Activated B cell treated with CpG ODN at 0.5 μM for 24 hours (primary cell): ENCODE measurements around the gene LPCAT2. TPM values are rescaled to one million over a fixed set of nuclear protein-coding genes. Genes with fewer than 3 reads are reported as not detected.

Experiments used
- ATAC-seq: fragments of 200-7000 bp; cut with Tn5 transposase; one replicate; pipeline ENCODE4 v1.10.0; 2021; ENCODE audit warnings: low read depth, mild to moderate bottlenecking, moderate library complexity
- CTCF ChIA-PET: fragments of 350-600 bp; sonication (Branson Sonifier 250); formaldehyde crosslinking; loops from one replicate; lab custom pipeline; 2021; ENCODE audit warnings: antibody characterized with exemption; lab: Charles Lee
- POLR2A ChIA-PET: fragments of 350-600 bp; sonication (Branson Sonifier 250); formaldehyde crosslinking; loops from one replicate; lab custom pipeline; 2021; ENCODE audit warnings: antibody characterized with exemption; lab: Charles Lee
- DNase-seq: peaks from one replicate; pipeline ENCODE4 v3.0.0; 2022
- H3K27ac Mint-ChIP-seq: one replicate; pipeline ENCODE4 v1.8.0; 2020; ENCODE audit warnings: mixed read lengths
- H3K27me3 Mint-ChIP-seq: one replicate; pipeline ENCODE4 v1.8.0; 2021; ENCODE audit warnings: mixed read lengths
- H3K36me3 Mint-ChIP-seq: one replicate; pipeline ENCODE4 v1.8.0; 2021; ENCODE audit warnings: low read depth, mixed read lengths
- H3K4me1 Mint-ChIP-seq: one replicate; pipeline ENCODE4 v1.8.0; 2021; ENCODE audit warnings: mixed read lengths
- H3K4me3 Mint-ChIP-seq: one replicate; pipeline ENCODE4 v1.8.0; 2020; ENCODE audit warnings: mild to moderate bottlenecking, mixed read lengths
- H3K9me3 Mint-ChIP-seq: one replicate; pipeline ENCODE4 v1.8.0; 2020; ENCODE audit warnings: mixed read lengths
- intact Hi-C: fragments of 100-400 bp; cut with micrococcal nuclease; formaldehyde crosslinking; loops from one replicate; pipeline ENCODE4 v1.15.1; 2024
- total RNA-seq: library from RNA; stranded (reverse); gene quantifications from 2 replicates; pipeline ENCODE4 v1.2.3, GENCODE V29; 2022
- TF ChIP-seq, protein P1 (sequence below): fragments of 200-600 bp; IDR thresholded peaks from one replicate; pipeline ENCODE4 v1.8.0; 2022; ENCODE audit warnings: antibody characterized with exemption, mild to moderate bottlenecking

The LPCAT2 gene
- total RNA-seq, 1 donor from 2014 or later: 0.04 TPM

DNA sequence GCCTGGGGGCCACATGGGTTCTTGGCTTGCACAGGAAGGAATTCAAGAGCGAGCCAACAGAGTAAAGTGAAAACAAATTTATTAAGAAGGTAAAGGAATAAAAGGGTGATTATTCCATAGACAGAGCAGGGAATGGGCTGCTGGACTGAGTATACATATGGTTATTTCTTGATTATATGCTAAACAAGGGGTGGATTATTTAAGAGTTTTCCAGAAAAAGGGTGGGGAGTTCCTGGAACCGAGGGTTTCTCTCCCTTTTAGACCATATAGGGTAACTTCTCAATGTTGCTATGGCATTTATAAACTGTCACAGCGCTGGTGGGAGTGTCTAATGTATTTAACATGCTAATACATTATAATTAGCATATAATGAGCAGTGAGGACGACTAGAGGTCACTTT, 27.8 kb upstream of the LPCAT2 start:
- CTCF ChIA-PET: no interaction called here
- Mint-ChIP-seq H3K4me1 (no peaks in the 10 kb centered on the region), H3K36me3 (no peaks in the 10 kb centered on the region), H3K27ac (no peak overlapping the region), H3K9me3 (no peaks in the 10 kb centered on the region), H3K27me3 (peaks cover 34% of the 10 kb centered on the region), H3K4me3 (no peak overlapping the region)
- TF ChIP-seq, protein P1, sequence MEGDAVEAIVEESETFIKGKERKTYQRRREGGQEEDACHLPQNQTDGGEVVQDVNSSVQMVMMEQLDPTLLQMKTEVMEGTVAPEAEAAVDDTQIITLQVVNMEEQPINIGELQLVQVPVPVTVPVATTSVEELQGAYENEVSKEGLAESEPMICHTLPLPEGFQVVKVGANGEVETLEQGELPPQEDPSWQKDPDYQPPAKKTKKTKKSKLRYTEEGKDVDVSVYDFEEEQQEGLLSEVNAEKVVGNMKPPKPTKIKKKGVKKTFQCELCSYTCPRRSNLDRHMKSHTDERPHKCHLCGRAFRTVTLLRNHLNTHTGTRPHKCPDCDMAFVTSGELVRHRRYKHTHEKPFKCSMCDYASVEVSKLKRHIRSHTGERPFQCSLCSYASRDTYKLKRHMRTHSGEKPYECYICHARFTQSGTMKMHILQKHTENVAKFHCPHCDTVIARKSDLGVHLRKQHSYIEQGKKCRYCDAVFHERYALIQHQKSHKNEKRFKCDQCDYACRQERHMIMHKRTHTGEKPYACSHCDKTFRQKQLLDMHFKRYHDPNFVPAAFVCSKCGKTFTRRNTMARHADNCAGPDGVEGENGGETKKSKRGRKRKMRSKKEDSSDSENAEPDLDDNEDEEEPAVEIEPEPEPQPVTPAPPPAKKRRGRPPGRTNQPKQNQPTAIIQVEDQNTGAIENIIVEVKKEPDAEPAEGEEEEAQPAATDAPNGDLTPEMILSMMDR: no peak
- intact Hi-C loops: no loop called here
- no peak for ATAC-seq
- DNase-seq: no peak
- POLR2A ChIA-PET: no interaction called here

DNA sequence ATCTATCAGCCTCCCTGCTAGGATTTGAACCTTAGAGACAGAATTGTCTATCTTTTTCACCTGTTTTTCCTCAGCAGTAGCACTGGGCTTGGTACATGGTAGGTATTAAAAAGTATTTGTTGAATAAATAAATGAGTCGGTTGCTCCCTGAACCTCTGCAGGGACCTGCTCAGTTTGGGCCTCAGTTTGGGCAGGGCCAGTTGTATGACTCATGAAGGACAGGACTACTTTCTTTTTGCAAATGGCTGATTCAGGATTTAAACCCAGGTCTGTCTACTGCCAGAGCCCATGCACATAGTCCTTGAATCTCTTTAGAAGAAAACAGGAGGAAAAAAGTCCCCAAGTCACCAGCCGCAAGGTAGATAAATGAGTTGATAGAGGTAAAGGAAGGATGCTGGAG, 26.8 kb upstream of the LPCAT2 start:
- POLR2A ChIA-PET: no interaction called here
- intact Hi-C loops: no loop called here
- CTCF ChIA-PET: no interaction called here
- Mint-ChIP-seq H3K27ac (no peak overlapping the region), H3K27me3 (peaks cover 29% of the 10 kb centered on the region), H3K4me3 (no peak overlapping the region), H3K36me3 (no peaks in the 10 kb centered on the region), H3K9me3 (no peaks in the 10 kb centered on the region), H3K4me1 (no peaks in the 10 kb centered on the region)
- DNase-seq (no peak), ATAC-seq (no peak)
- TF ChIP-seq, protein P1: no peak

DNA sequence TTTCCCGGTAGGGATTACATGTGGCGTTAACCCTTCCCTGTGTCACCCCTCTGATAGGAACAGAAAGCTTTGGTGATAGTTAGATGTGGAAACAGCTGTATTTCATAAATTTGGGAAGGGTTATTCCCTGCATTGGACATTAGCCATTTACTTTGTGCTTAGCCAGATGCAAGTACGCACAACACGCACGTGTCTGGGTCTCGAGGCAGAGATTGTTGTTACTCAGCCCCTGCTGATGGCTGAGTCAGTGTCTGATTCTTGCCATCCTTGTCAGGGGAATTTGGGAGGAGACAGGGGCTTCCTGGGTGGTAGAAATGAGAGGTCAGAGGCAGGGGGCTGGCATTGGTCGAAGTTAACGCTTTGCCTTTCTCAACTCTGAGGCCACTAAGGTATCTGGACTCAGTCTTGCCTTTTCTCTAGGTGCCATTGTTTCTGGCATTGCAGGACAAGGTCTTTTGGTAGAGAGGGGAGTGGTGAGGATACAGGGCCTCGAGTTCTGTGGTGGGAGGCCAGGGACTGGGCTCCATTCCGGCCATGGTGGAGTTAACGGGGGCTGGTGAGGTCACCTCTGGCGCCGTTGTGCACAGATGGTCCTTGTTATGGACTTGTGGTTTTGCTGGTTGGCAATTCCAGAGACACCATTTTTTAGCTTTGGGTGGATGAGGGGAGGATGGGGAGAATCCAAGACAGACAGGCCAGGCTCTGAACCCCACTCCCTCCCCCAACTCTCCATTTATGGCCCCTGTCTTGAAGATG, 21.6 kb upstream of the LPCAT2 start:
- DNase-seq (no peak), ATAC-seq (no peak)
- Mint-ChIP-seq H3K27me3 (no peaks in the 10 kb centered on the region), H3K4me1 (no peaks in the 10 kb centered on the region), H3K27ac (no peak overlapping the region), H3K4me3 (no peak overlapping the region), H3K9me3 (no peaks in the 10 kb centered on the region), H3K36me3 (no peaks in the 10 kb centered on the region)
- ChIA-PET POLR2A (no interaction called here), CTCF (interaction anchor here (0.7 kb wide), 1 partner anchor 15 kb away, joined by 3 read pairs; no protein-coding TSS in a partner anchor)
- TF ChIP-seq, protein P1: no peak
- intact Hi-C loops: no loop called here

DNA sequence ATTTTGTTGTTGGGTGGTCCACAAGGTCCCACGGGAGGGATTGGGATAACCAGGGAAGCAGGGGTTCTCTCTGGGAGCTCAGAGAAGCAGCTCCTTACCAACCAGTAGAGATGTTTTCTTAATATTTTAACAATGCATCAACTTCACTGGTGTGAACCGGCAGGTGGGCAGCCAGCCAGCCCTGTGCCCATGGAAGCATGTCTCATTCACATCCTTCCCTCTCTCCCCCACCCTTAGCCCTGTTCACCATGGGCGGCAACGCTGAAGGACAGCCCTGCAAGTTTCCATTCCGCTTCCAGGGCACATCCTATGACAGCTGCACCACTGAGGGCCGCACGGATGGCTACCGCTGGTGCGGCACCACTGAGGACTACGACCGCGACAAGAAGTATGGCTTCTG, 20.6 kb upstream of the LPCAT2 start:
- CTCF ChIA-PET: no interaction called here
- intact Hi-C loops: no loop called here
- POLR2A ChIA-PET: no interaction called here

More for the DNA sequence above, 20.6 kb upstream of the LPCAT2 start:
- H3K9me3 Mint-ChIP-seq: no peaks in the 10 kb centered on the region
- H3K27ac Mint-ChIP-seq: no peak overlapping the region
- ATAC-seq (no peak), DNase-seq (no peak)
- H3K4me3 Mint-ChIP-seq: no peak overlapping the region
- no peaks in the 10 kb centered on the region for H3K27me3 Mint-ChIP-seq
- TF ChIP-seq, protein P1: no peak
- H3K4me1 Mint-ChIP-seq: no peaks in the 10 kb centered on the region
- no peaks in the 10 kb centered on the region for H3K36me3 Mint-ChIP-seq
